HCT116 (cell line): Measurements from ENCODE around the gene LDLRAD4. TPM values are rescaled to one million over a fixed set of nuclear protein-coding genes. Genes with fewer than 3 reads are reported as not detected.

Source experiments
- ATAC-seq: fragments of 200-7000 bp; cut with Tn5 transposase; 2 replicates; pipeline ENCODE4 v1.9.1; 2020; ENCODE audit warnings: mild to moderate bottlenecking, moderate library complexity
- BruUV-seq: library from RNA; stranded (reverse); fragments of 400-500 nt; replicated peaks from 2 replicates; lab custom pipeline; 2021; lab: Mats Ljungman, UMichigan
- CTCF ChIA-PET: fragments of 300-600 bp; sonication (Branson Sonifier 250); formaldehyde crosslinking; loops from one replicate; lab custom pipeline; 2021; ENCODE audit warnings: antibody characterized with exemption; lab: Charles Lee
- POLR2A ChIA-PET: fragments of 300-600, 350-600 bp; sonication (Branson Sonifier 250); formaldehyde crosslinking; loops from one replicate; lab custom pipeline; 2021; ENCODE audit warnings: antibody characterized with exemption; lab: Charles Lee
- RAD21 ChIA-PET, 2 experiments: fragments of 300-600 bp; sonication (Branson Sonifier 250); formaldehyde crosslinking; loops; one replicate each; lab custom pipeline; 2023; ENCODE audit warnings: low total read pairs in 2 of 2; ENCODE audit not compliant: uncharacterized antibody in 2 of 2, unreplicated experiment in 2 of 2, low non-redundant PET in 1 of 2; lab: Charles Lee
- DNase-seq: peaks from one replicate; pipeline ENCODE4 v3.0.0-alpha.2; 2010; ENCODE audit warnings: low read depth, low spot score
- H2AFZ ChIP-seq: fragments of 200-600 bp; shearing (Covaris generic), sonication (generic); 2 replicates; pipeline ENCODE4 v1.6.1; 2017; ENCODE audit warnings: low read depth, mixed run types, mixed read lengths, antibody characterized with exemption, low read length; ENCODE audit not compliant: poor library complexity, severe bottlenecking
- H3K27ac ChIP-seq: 2 replicates; pipeline ENCODE4 v1.5.1; 2012; ENCODE audit warnings: low read depth, low read length
- H3K27me3 ChIP-seq: fragments of 200-600 bp; sonication (generic); 2 replicates; pipeline ENCODE4 v1.6.1; 2016; ENCODE audit warnings: mixed run types, low read length, mixed read lengths; ENCODE audit not compliant: insufficient read depth
- H3K36me3 ChIP-seq, 2 experiments: fragments of 200-500 bp in 1 of 2; fragments of 200-600 bp in 1 of 2; sonication (Bioruptor generic) in 1 of 2; sonication (generic) in 1 of 2; 2 replicates each; pipeline versions ENCODE4 v1.5.1 to v1.6.1; 2014 to 2016; ENCODE audit warnings: low read length in 2 of 2, inconsistent platforms in 1 of 2, mixed read lengths in 1 of 2, mixed run types in 1 of 2; ENCODE audit not compliant: insufficient read depth in 2 of 2, control insufficient read depth in 1 of 2
- H3K4me1 ChIP-seq, 2 experiments: fragments of 200-600 bp in 1 of 2; sonication (generic) in 1 of 2; 2 replicates each; pipeline versions ENCODE4 v1.5.1 to v1.6.1; 2012 to 2017; ENCODE audit warnings: low read length in 2 of 2, inconsistent platforms in 1 of 2, mild to moderate bottlenecking in 1 of 2, mixed read lengths in 1 of 2, mixed run types in 1 of 2, moderate library complexity in 1 of 2; ENCODE audit not compliant: insufficient read depth in 2 of 2, control insufficient read depth in 1 of 2
- H3K4me2 ChIP-seq: fragments of 200-600 bp; sonication (generic); 2 replicates; pipeline ENCODE4 v1.6.1; 2017; ENCODE audit warnings: mixed run types, low read length, mixed read lengths
- H3K4me3 ChIP-seq, 2 experiments: fragments of 200-600 bp in 1 of 2; sonication (generic) in 1 of 2; replicated peaks in 1 of 2; 2 replicates each; pipeline ENCODE4 v1.5.1; 2011 to 2016; ENCODE audit warnings: low read length in 2 of 2, control low read depth in 1 of 2, low read depth in 1 of 2, mild to moderate bottlenecking in 1 of 2, mixed read lengths in 1 of 2, mixed run types in 1 of 2
- H3K79me2 ChIP-seq: fragments of 200-600 bp; sonication (generic); 2 replicates; pipeline ENCODE4 v1.6.1; 2017; ENCODE audit warnings: mild to moderate bottlenecking, mixed run types, low read length, moderate library complexity, mixed read lengths; ENCODE audit not compliant: insufficient read depth
- H3K9ac ChIP-seq: fragments of 200-600 bp; sonication (generic); 2 replicates; pipeline ENCODE4 v1.6.1; 2016; ENCODE audit warnings: low read length, mixed read lengths
- H3K9me2 ChIP-seq: fragments of 200-600 bp; sonication (generic), shearing (Covaris generic); 2 replicates; pipeline ENCODE4 v1.6.1; 2017; ENCODE audit warnings: mixed run types, mild to moderate bottlenecking, moderate library complexity; ENCODE audit not compliant: insufficient read depth
- H3K9me3 ChIP-seq, 2 experiments: fragments of 200-500 bp in 1 of 2; fragments of 200-600 bp in 1 of 2; sonication (Bioruptor generic) in 1 of 2; sonication (generic) in 1 of 2; 2 replicates each; pipeline ENCODE4 v1.6.1; 2014 to 2017; ENCODE audit warnings: low read length in 2 of 2, mixed read lengths in 2 of 2, inconsistent platforms in 1 of 2, low read depth in 1 of 2, mild to moderate bottlenecking in 1 of 2, mixed run types in 1 of 2, moderate library complexity in 1 of 2; ENCODE audit not compliant: control insufficient read depth in 1 of 2, insufficient read depth in 1 of 2
- H4K20me1 ChIP-seq: fragments of 200-600 bp; sonication (generic), shearing (Covaris generic); 2 replicates; pipeline ENCODE4 v1.6.1; 2017; ENCODE audit warnings: mixed run types, mild to moderate bottlenecking, moderate library complexity; ENCODE audit not compliant: insufficient read depth
- CBX3 ChIP-seq: IDR thresholded peaks from 2 replicates; pipeline ENCODE4 v1.6.1; 2012; ENCODE audit warnings: low read depth
- EGR1 ChIP-seq: IDR thresholded peaks from 2 replicates; pipeline ENCODE4 v1.6.1; 2012; ENCODE audit warnings: low read depth
- ELF1 ChIP-seq: IDR thresholded peaks from 2 replicates; pipeline ENCODE4 v1.6.1; 2012; ENCODE audit warnings: low read depth, borderline replicate concordance
- EZH2phosphoT487 ChIP-seq: fragments of 200-600 bp; IDR thresholded peaks from 2 replicates; pipeline ENCODE4 v1.6.1; 2018; ENCODE audit warnings: antibody characterized with exemption, borderline replicate concordance
- FOSL1 ChIP-seq: IDR thresholded peaks from 2 replicates; pipeline ENCODE4 v1.6.1; 2012; ENCODE audit warnings: low read depth
- JUND ChIP-seq: IDR thresholded peaks from 2 replicates; pipeline ENCODE4 v1.6.1; 2012
- POLR2A ChIP-seq: IDR thresholded peaks from 2 replicates; pipeline ENCODE4 v1.7.0; 2011; ENCODE audit warnings: borderline replicate concordance; ENCODE audit not compliant: insufficient read depth, insufficient read length; ENCODE audit errors: extremely low read depth
- POLR2AphosphoS5 ChIP-seq: IDR thresholded peaks from 2 replicates; pipeline ENCODE4 v1.6.1; 2011; ENCODE audit warnings: mild to moderate bottlenecking, low read depth, low read length, moderate library complexity
- RAD21 ChIP-seq: IDR thresholded peaks from 2 replicates; pipeline ENCODE4 v1.6.1; 2012; ENCODE audit warnings: low read depth, mild to moderate bottlenecking
- ZFX ChIP-seq: fragments of 450-650 bp; IDR thresholded peaks from 2 replicates; pipeline ENCODE4 v1.6.1; 2017
- ZNF274 ChIP-seq: fragments of 200-500 bp; sonication (Bioruptor generic); IDR thresholded peaks from 2 replicates; pipeline ENCODE4 v1.6.1; 2014; ENCODE audit warnings: mild to moderate bottlenecking, low read depth, low read length, inconsistent platforms
- intact Hi-C: fragments of 100-400 bp; cut with micrococcal nuclease; formaldehyde crosslinking; loops from 2 replicates; pipeline ENCODE4 v1.10.0; 2022
- total RNA-seq: library from RNA; stranded (reverse); gene quantifications from one replicate; pipeline ENCODE4 v1.2.1, GENCODE V29; 2021; ENCODE audit not compliant: unreplicated experiment
- TF ChIP-seq, protein P1 (sequence below): IDR thresholded peaks from 2 replicates; pipeline ENCODE4 v1.6.1; 2012
- TF ChIP-seq, protein P2 (sequence below): IDR thresholded peaks from 2 replicates; pipeline ENCODE4 v1.6.1; 2012
- TF ChIP-seq, protein P3 (sequence below): IDR thresholded peaks from 2 replicates; pipeline ENCODE4 v1.6.1; 2011; ENCODE audit warnings: mild to moderate bottlenecking, low read length, moderate library complexity; ENCODE audit not compliant: insufficient replicate concordance; ENCODE audit errors: extremely low read depth

Gene LDLRAD4
- total RNA-seq, 1 experiment from 2014 or later, result 1.2 TPM

DNA sequence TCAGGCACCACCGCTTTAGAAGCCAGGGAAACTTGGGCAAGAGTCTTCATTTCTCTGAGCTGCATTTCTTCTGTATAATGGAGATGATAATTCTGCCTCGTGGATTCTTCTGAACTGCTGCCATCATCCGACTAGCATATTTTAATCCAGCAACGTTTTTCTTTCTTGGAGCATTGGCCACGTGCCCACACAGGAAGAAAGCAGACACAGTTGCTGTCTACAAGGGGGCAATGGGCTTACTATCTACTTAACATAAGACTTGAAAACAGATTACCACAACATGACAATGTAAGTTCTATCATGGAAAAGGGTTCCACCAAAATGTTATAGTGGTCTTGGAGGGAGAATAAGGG lies 331.3 kb downstream of the LDLRAD4 start:
- Histone ChIP-seq H2AFZ (no peak overlapping the region), H3K9me3 (no peaks in the 10 kb centered on the region), H3K27ac (no peak overlapping the region), H3K4me1 (no peaks in the 10 kb centered on the region), H3K79me2 (no peaks in the 10 kb centered on the region), H3K36me3 (no peaks in the 10 kb centered on the region), H4K20me1 (no peaks in the 10 kb centered on the region), H3K9ac (no peak overlapping the region), H3K4me3 (no peak overlapping the region), H3K27me3 (peaks cover 1% of the 10 kb centered on the region), H3K4me2 (no peak overlapping the region), H3K9me2 (no peaks in the 10 kb centered on the region)
- ChIA-PET RAD21 (no interaction called here), CTCF (no interaction called here), POLR2A (no interaction called here)
- DNase-seq, result no peak
- ATAC-seq, result no peak
- intact Hi-C loops, result no loop called here
- BruUV-seq, result no TSS peak
- TF ChIP-seq POLR2A, result no peak
- TF ChIP-seq, protein P1, sequence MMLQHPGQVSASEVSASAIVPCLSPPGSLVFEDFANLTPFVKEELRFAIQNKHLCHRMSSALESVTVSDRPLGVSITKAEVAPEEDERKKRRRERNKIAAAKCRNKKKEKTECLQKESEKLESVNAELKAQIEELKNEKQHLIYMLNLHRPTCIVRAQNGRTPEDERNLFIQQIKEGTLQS, result no peak
- TF ChIP-seq ZFX, result no peak
- TF ChIP-seq EZH2phosphoT487, result no peak
- no peak for TF ChIP-seq JUND
- TF ChIP-seq, protein P2, sequence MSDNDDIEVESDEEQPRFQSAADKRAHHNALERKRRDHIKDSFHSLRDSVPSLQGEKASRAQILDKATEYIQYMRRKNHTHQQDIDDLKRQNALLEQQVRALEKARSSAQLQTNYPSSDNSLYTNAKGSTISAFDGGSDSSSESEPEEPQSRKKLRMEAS, result no peak
- TF ChIP-seq RAD21, result no peak
- TF ChIP-seq, protein P3, sequence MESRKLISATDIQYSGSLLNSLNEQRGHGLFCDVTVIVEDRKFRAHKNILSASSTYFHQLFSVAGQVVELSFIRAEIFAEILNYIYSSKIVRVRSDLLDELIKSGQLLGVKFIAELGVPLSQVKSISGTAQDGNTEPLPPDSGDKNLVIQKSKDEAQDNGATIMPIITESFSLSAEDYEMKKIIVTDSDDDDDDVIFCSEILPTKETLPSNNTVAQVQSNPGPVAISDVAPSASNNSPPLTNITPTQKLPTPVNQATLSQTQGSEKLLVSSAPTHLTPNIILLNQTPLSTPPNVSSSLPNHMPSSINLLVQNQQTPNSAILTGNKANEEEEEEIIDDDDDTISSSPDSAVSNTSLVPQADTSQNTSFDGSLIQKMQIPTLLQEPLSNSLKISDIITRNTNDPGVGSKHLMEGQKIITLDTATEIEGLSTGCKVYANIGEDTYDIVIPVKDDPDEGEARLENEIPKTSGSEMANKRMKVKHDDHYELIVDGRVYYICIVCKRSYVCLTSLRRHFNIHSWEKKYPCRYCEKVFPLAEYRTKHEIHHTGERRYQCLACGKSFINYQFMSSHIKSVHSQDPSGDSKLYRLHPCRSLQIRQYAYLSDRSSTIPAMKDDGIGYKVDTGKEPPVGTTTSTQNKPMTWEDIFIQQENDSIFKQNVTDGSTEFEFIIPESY, result no peak
- TF ChIP-seq ELF1, result no peak
- TF ChIP-seq POLR2AphosphoS5, result no peak
- no peak for TF ChIP-seq EGR1
- TF ChIP-seq CBX3, result no peak
- TF ChIP-seq FOSL1, result no peak
- no peak for TF ChIP-seq ZNF274
